Panc1 (cell line): ENCODE results near the gene CKAP2. TPM values are rescaled to one million over a fixed set of nuclear protein-coding genes. Genes with fewer than 3 reads are reported as not detected.

Experiments used
- ATAC-seq: fragments of 200-7000 bp; cut with Tn5 transposase; 2 replicates; pipeline ENCODE4 v1.9.1; 2020; ENCODE audit warnings: mild to moderate bottlenecking, moderate library complexity
- BruUV-seq: library from RNA; stranded (reverse); fragments of 400-500 nt; replicated peaks from 2 replicates; lab custom pipeline; 2021; lab: Mats Ljungman, UMichigan
- CTCF ChIA-PET: fragments of 300-600 bp; sonication (Branson Sonifier 250); formaldehyde crosslinking; loops from one replicate; lab custom pipeline; 2022; ENCODE audit warnings: antibody characterized with exemption; lab: Charles Lee
- POLR2A ChIA-PET: fragments of 300-600 bp; sonication (Branson Sonifier 250); formaldehyde crosslinking; loops from one replicate; lab custom pipeline; 2022; ENCODE audit warnings: antibody characterized with exemption; lab: Charles Lee
- DNase-seq: peaks from one replicate; pipeline ENCODE4 v3.0.0-alpha.2; 2010; ENCODE audit warnings: low read depth, low spot score
- H3K27ac ChIP-seq: 2 replicates; pipeline ENCODE4 v1.5.1; 2011; ENCODE audit warnings: mild to moderate bottlenecking, low read length, inconsistent platforms
- H3K27me3 ChIP-seq: fragments of 200-500 bp; sonication (Bioruptor generic); 2 replicates; pipeline ENCODE4 v1.6.0; 2014; ENCODE audit warnings: low read length, inconsistent platforms; ENCODE audit not compliant: control insufficient read depth, insufficient read depth
- H3K36me3 ChIP-seq: fragments of 200-500 bp; sonication (Bioruptor generic); 2 replicates; pipeline ENCODE4 v1.5.1; 2014; ENCODE audit warnings: inconsistent platforms, mild to moderate bottlenecking, low read length, moderate library complexity; ENCODE audit not compliant: control insufficient read depth, insufficient read depth
- H3K4me1 ChIP-seq: 2 replicates; pipeline ENCODE4 v1.5.1; 2011; ENCODE audit warnings: inconsistent platforms, mild to moderate bottlenecking, low read length, moderate library complexity; ENCODE audit not compliant: control insufficient read depth, insufficient read depth
- H3K4me3 ChIP-seq, 2 experiments: 2 replicates each; pipeline ENCODE4 v1.5.1; 2011 to 2012; ENCODE audit warnings: low read depth in 2 of 2, low read length in 2 of 2, mild to moderate bottlenecking in 2 of 2, inconsistent platforms in 1 of 2, moderate library complexity in 1 of 2
- H3K9me3 ChIP-seq: fragments of 200-500 bp; sonication (Bioruptor generic); 2 replicates; pipeline ENCODE4 v1.5.1; 2014; ENCODE audit warnings: low read depth, mild to moderate bottlenecking, inconsistent platforms, low read length, moderate library complexity; ENCODE audit not compliant: control insufficient read depth, insufficient read depth
- POLR2AphosphoS5 ChIP-seq: IDR thresholded peaks from 2 replicates; pipeline ENCODE4 v1.6.1; 2012; ENCODE audit warnings: mild to moderate bottlenecking, low read depth, low read length, moderate library complexity
- REST ChIP-seq, 2 experiments: IDR thresholded peaks; 2 replicates each; pipeline ENCODE4 v1.6.1; 2011 to 2012; ENCODE audit warnings: low read depth in 2 of 2, control low read depth in 1 of 2, low read length in 1 of 2, mild to moderate bottlenecking in 1 of 2, moderate library complexity in 1 of 2; ENCODE audit not compliant: insufficient read depth in 1 of 2
- SIN3A ChIP-seq: IDR thresholded peaks from 2 replicates; pipeline ENCODE4 v1.6.1; 2012; ENCODE audit warnings: low read depth, mild to moderate bottlenecking, low read length, moderate library complexity, borderline replicate concordance; ENCODE audit not compliant: insufficient read depth
- TCF7L2 ChIP-seq: IDR thresholded peaks from 2 replicates; pipeline ENCODE4 v1.6.1; 2011; ENCODE audit warnings: mild to moderate bottlenecking, low read depth, low read length, inconsistent platforms
- in situ Hi-C: cut with HindIII; loops from 2 replicates; pipeline ENCODE4 v1.10.0; 2016; ENCODE audit warnings: low sequenced_read_pairs, low pct_unique_long_range_greater_than_20kb
- intact Hi-C: fragments of 100-400 bp; cut with micrococcal nuclease; formaldehyde crosslinking; loops from one replicate; pipeline ENCODE4 v1.10.0; 2022; ENCODE audit not compliant: unreplicated experiment
- total RNA-seq: library from RNA; stranded (reverse); gene quantifications from one replicate; pipeline ENCODE4 v1.2.1, GENCODE V29; 2021; ENCODE audit not compliant: unreplicated experiment
- TF ChIP-seq, protein P1 (sequence below): fragments of 450-650 bp; IDR thresholded peaks from 2 replicates; pipeline ENCODE4 v1.5.1; 2017; ENCODE audit warnings: mild to moderate bottlenecking

CKAP2 gene
- total RNA-seq, 1 experiment from 2014 or later = 51.1 TPM

DNA sequence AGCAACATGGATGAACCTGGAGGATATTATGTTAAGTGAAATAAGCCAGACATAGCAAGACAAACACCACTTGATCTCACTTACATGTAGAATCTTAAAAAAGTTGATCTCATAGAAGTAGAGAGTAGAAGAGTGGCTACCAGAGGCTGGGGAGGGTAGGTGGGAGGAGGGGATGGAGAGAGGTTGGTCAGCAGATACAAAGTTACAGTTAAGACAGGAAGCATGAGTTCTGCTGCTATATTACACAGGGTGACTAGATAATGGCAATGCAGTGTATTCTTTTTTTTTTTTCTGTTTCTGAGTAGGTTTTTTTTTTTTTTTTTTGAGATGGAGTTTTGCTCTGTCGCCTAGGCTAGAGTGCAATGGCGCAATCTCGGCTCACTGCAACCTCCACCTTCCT is 34.1 kb upstream of the CKAP2 start:
- ATAC-seq = no peak
- Histone ChIP-seq H3K27me3 (no peaks in the 10 kb centered on the region), H3K9me3 (no peaks in the 10 kb centered on the region), H3K36me3 (peaks cover 14% of the 10 kb centered on the region), H3K4me3 (no peak overlapping the region), H3K4me1 (no peaks in the 10 kb centered on the region), H3K27ac (no peak overlapping the region)
- in situ Hi-C loops (no loop called here), intact Hi-C loops (no loop called here)
- no peak for TF ChIP-seq TCF7L2
- TF ChIP-seq, protein P1, sequence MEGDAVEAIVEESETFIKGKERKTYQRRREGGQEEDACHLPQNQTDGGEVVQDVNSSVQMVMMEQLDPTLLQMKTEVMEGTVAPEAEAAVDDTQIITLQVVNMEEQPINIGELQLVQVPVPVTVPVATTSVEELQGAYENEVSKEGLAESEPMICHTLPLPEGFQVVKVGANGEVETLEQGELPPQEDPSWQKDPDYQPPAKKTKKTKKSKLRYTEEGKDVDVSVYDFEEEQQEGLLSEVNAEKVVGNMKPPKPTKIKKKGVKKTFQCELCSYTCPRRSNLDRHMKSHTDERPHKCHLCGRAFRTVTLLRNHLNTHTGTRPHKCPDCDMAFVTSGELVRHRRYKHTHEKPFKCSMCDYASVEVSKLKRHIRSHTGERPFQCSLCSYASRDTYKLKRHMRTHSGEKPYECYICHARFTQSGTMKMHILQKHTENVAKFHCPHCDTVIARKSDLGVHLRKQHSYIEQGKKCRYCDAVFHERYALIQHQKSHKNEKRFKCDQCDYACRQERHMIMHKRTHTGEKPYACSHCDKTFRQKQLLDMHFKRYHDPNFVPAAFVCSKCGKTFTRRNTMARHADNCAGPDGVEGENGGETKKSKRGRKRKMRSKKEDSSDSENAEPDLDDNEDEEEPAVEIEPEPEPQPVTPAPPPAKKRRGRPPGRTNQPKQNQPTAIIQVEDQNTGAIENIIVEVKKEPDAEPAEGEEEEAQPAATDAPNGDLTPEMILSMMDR = no peak
- TF ChIP-seq SIN3A = no peak
- TF ChIP-seq REST (IDR thresholded peaks at IDR 0.05; ENCODE audit: insufficient read depth in 1 of 2, low read depth in 2 of 2, low read length in 1 of 2) = no peak
- TF ChIP-seq POLR2AphosphoS5 = no peak
- ChIA-PET CTCF (no interaction called here), POLR2A (no interaction called here)
- no TSS peak for BruUV-seq
- no peak for DNase-seq

- DNase-seq (no peak), ATAC-seq (peak; percentile 84)
- TF ChIP-seq TCF7L2 (no peak), SIN3A (no peak), REST (IDR thresholded peaks at IDR 0.05; ENCODE audit: insufficient read depth in 1 of 2, low read depth in 2 of 2, low read length in 1 of 2) (no peak), POLR2AphosphoS5 (no peak)
- TF ChIP-seq, protein P1 = no peak
- no peak overlapping the region for H3K27ac ChIP-seq
- no TSS peak for BruUV-seq
- intact Hi-C loops = no loop called here
- ChIA-PET POLR2A (no interaction called here), CTCF (no interaction called here)
- no peaks in the 10 kb centered on the region for H3K27me3 ChIP-seq
- H3K4me3 ChIP-seq = no peak overlapping the region
- in situ Hi-C loops = no loop called here
- peaks cover 12% of the 10 kb centered on the region for H3K4me1 ChIP-seq
- H3K9me3 ChIP-seq = no peaks in the 10 kb centered on the region
- H3K36me3 ChIP-seq = peaks cover 19% of the 10 kb centered on the region
Measured at GRCh38 chr13:52428295-52428694, 27.0 kb upstream of the CKAP2 start.
